MV-4-11 (cell line): ENCODE results near the gene RFPL2.

Experiments
- DNase-seq: peaks from one replicate; lab custom pipeline; 2025; lab: John Stamatoyannopoulos, UW

Gene RFPL2

GRCh38 chr22:32204856-32205722, at the start of gene RFPL2:
Gene RFPL2, minus strand, starts transcription at chr22:32205073. Its CDS starts 2,622 bp downstream, at chr22:32202451.
- DNase-seq = peak; percentile 36

- DNase-seq = no peak
Observed at GRCh38 chr22:32249231-32249630, 44.4 kb upstream of the RFPL2 start.

- DNase-seq = no peak
Observed at GRCh38 chr22:32248276-32248675, 43.4 kb upstream of the RFPL2 start.

GRCh38 chr22:32246166-32246565, 41.3 kb upstream of the RFPL2 start:
- DNase-seq = no peak

GRCh38 chr22:32245042-32245441, 40.2 kb upstream of the RFPL2 start:
- no peak for DNase-seq

- no peak for DNase-seq
Observed at GRCh38 chr22:32244547-32244946, 39.7 kb upstream of the RFPL2 start.

GRCh38 chr22:32240461-32240860, 35.6 kb upstream of the RFPL2 start:
- no peak for DNase-seq

- no peak for DNase-seq
Observed at GRCh38 chr22:32237906-32238305, 33.0 kb upstream of the RFPL2 start.

- DNase-seq = no peak
Observed at GRCh38 chr22:32236970-32237369, 32.1 kb upstream of the RFPL2 start.

GRCh38 chr22:32233091-32233490, 28.2 kb upstream of the RFPL2 start:
- DNase-seq = no peak

GRCh38 chr22:32232191-32232830, 27.4 kb upstream of the RFPL2 start:
- peak; percentile 40 for DNase-seq

GRCh38 chr22:32226326-32227104, 21.6 kb upstream of the RFPL2 start:
- DNase-seq = peak; percentile 5

GRCh38 chr22:32222991-32223390, 18.1 kb upstream of the RFPL2 start:
- DNase-seq = no peak

- peak; percentile 98 for DNase-seq
Observed at GRCh38 chr22:32219026-32219425, 14.2 kb upstream of the RFPL2 start.

GRCh38 chr22:32218470-32218869, 13.6 kb upstream of the RFPL2 start:
- peak; percentile 96 for DNase-seq

- no peak for DNase-seq
Observed at GRCh38 chr22:32217465-32217864, 12.6 kb upstream of the RFPL2 start.

GRCh38 chr22:32216911-32217310, 12.0 kb upstream of the RFPL2 start:
- DNase-seq = no peak

GRCh38 chr22:32211011-32211410, 6.1 kb upstream of the RFPL2 start:
- no peak for DNase-seq

GRCh38 chr22:32208681-32209080, 3.8 kb upstream of the RFPL2 start:
- DNase-seq = no peak

- DNase-seq = no peak
Observed at GRCh38 chr22:32207971-32208480, 3.2 kb upstream of the RFPL2 start.

- peak; percentile 8 for DNase-seq
Observed at GRCh38 chr22:32206774-32207758, 2.2 kb upstream of the RFPL2 start.
